GM10847 (cell line): ENCODE measurements around the gene SLC6A6.

ENCODE experiments used
- POLR2A ChIP-seq: IDR thresholded peaks from 2 replicates; pipeline ENCODE4 v1.6.1; 2011; ENCODE audit not compliant: insufficient read length; ENCODE audit errors: extremely low read depth

The SLC6A6 gene

GRCh38 chr3:14492948-14493881 lies 90.8 kb downstream of the SLC6A6 start:
- TF ChIP-seq POLR2A: no peak

DNA sequence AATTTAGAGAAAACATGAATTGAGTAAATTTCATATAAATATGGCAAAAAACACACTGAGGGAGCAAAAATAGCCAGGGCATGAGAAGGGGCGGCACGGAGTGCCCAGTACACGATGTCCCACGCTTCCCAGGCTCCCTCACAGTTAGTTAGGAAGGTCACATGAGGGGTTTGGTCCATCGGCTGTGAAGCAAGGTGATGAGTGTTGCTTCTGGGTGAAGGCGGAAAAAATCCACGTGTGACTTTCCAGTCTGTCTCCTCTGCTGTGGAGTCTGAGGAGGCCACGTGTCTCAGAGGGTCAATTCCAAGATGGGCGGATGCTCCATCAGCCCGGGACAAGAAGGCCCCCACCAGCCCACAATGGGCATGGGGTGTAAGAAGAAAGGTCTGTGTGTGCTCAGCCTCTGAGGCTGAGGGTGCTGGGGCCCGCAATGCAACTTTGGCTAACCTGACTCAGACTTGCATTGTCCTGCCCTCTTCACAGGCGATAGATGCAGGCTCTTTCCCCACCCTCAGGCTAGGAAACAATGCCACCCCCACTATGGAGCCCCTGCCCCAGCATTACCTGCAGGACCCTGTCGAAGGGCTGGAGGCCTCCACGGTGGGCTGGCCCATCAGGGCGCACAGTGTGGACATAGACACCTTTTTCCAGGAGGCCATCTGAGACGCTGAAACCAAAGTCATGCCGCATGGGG lies 92.0 kb downstream of the SLC6A6 start:
- no peak for TF ChIP-seq POLR2A

DNA sequence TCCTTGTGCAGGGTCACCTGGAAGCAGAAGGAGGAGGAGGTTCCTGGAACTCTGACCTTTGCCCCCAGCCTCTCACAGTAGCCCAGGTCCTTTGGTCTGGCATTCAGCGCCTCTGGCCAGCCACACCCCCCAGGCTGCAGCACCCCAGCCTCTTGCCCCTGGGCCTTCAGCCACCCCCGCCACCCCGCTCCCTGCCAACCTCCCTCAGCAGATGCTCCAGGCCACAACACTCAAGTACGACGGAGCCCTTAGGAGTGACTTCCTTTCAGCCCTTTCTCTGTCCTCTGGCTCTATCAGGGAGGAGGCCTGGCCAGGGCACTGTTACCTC lies 92.5 kb downstream of the SLC6A6 start:
- TF ChIP-seq POLR2A: no peak

DNA sequence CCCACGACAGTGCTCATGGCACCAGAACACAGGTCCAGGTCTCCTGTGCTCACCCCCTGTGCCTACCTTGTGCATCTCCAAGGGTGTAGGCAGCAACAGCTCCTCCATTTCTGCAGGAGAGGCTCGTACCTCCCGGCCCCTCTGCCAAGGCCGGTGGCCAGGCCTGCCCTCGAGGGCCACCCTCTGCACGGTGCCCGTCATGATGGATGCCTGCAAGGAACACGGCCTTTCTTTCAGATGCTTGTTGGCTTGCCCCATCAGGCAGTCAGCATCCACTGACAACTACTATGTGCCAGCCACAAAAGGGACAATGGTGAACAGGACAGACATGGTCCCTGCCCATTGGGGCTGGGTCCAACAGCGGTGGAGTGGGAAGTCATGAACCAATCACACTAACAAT lies 93.9 kb downstream of the SLC6A6 start:
- TF ChIP-seq POLR2A: no peak

- no peak for TF ChIP-seq POLR2A
These were observed 94.9 kb downstream of the SLC6A6 start for GRCh38 chr3:14497321-14497720.

DNA sequence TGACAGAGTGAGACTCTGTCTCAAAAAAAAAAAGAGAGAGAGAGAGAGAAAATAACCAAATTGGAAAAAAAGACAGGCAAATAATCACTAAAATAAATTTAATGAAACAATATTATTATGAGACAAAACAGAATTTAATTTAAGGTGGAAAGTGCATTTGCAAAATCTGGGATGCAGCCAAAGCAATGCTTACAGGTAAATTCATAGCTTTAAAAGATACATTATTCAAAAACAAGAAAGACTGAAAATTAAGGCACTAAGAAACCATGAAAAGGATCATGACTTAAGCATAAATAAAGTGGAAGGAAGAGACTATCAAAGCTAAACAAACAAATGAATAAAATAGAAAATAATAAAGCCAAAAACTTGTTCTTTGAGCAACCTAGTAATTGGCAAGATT lies 100.1 kb downstream of the SLC6A6 start:
- TF ChIP-seq POLR2A: no peak

DNA sequence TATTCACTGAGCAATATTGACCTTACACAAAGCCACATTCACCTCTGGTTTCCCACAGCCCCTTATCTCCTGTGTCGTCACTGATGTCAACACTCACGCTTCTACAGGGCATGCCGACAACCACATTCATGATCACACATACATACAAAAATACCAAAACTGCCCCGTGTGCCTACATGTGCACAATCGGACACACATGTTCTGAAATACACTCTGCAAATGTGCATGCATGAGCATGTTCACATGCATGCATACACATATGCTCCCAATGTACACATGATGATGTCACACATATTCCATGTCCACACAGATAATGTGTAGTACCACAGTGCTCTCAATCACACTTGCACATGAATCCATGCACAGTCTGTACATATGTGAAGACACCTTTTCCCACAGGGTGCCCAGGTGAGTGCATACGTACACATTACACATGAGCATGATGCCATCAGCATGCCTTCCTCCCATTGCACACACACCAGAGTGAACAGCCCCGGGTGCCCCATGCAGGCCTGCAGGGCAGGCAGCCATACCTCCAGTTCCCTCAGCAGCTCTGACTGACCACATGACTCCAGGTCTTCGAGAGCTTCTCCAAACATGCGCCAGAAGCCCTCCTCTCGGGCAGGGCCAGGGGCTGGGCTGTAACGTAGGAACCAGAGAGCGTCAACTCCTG lies 100.8 kb downstream of the SLC6A6 start:
- no peak for TF ChIP-seq POLR2A

DNA sequence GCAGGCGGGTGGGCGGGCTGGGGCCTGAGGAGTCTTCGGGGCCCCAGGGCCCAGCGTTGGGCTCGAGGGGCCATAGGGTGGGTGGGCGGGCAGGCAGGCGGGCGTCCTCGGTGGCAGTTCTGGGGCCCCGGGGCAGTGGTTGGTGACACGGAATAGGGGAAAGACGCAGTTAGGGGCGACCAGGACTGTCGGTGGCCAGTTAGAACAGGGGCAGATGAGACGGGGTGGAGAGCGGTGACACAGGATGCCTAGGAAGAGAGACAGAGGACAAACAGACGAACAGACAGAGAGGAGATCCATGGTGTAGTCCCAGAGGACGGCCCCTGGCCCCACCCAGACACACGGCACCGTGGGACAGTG lies 101.3 kb downstream of the SLC6A6 start:
- TF ChIP-seq POLR2A: no peak

GRCh38 chr3:14505001-14505802 lies 102.8 kb downstream of the SLC6A6 start:
- TF ChIP-seq POLR2A: no peak

DNA sequence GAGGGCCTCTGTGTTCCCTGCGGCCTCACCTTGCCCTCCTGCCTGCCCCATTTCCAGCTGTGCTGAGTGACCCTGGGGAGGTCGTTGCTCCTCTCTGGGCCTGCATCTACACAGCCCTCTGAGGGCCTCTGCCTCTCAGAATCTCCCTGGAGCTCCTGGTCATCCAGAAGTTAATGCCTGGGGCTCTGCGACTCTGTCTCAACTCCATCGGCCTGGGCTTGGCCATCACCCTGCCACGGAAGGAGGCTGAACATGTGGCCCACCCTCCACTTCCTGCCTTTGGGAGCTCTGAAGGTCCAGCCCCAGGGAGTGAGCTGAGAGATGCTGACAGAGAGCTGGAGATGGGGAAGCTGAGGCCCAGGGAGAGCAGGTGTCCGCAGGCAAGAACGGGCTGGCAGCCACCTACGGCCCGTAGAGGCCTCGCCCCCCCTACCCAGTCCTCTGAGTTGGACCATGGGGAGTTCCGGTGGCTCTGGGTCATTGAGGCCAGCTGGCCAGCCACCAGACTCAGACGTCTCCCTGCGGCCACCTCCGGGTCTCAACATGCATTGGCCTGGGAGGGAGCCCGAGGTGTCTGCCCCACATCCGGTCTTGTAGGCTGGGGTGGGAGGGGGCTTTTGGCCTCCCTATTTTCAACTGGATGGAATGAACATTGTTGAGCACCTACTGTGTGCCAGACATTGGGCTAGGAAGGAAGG lies 103.5 kb downstream of the SLC6A6 start:
- no peak for TF ChIP-seq POLR2A

GRCh38 chr3:14506626-14507304 lies 104.4 kb downstream of the SLC6A6 start:
- TF ChIP-seq POLR2A: no peak

DNA sequence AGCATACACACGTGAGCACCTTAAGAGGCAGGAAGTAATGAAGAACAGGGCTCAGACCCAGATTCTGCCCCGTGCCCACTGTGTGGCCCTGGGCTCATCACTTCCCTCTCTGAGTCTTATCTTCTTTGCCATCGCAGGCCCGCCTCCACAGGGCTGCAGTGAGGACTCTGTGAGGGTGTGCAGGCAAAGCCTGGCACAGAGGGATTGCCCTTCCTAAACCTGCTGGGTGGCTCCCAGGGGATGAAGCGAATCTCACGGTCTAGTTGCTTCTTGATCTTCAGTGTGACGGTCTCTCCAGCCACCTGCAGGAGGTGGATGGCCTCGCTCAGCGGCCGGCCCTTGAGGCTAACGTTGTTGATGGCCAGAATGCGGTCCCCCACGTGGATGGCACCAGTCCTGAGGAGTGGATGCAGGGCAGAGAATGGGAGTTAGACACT lies 104.9 kb downstream of the SLC6A6 start:
- TF ChIP-seq POLR2A: no peak

GRCh38 chr3:14507757-14508504 lies 105.5 kb downstream of the SLC6A6 start:
- no peak for TF ChIP-seq POLR2A
